Common myeloid progenitor, CD34-positive (primary cell): ENCODE results near the gene FCN3.
"Not testable (repeated sequence)": the region's sequence is repeated elsewhere in the genome, so short reads cannot be mapped to it uniquely, and the experiment has no call there.

Experiments used
- CTCF ChIA-PET: fragments of 350-600 bp; sonication (Branson Sonifier 250); formaldehyde crosslinking; loops from one replicate; lab custom pipeline; 2021; ENCODE audit warnings: antibody characterized with exemption; lab: Charles Lee
- POLR2A ChIA-PET: fragments of 350-600 bp; sonication (Branson Sonifier 250); formaldehyde crosslinking; loops from one replicate; lab custom pipeline; 2021; ENCODE audit warnings: antibody characterized with exemption; lab: Charles Lee
- DNase-seq, 3 donors: peaks; one replicate each; pipeline versions ENCODE4 v3.0.0 to v3.0.0-alpha.2; 2013
- H3K27ac ChIP-seq, 2 experiments: 1 replicate in 1 of 2; 2 replicates in 1 of 2; pipeline ENCODE4 v1.7.0; 2013; ENCODE audit warnings: inconsistent platforms in 2 of 2, low read length in 2 of 2, mild to moderate bottlenecking in 2 of 2, low read depth in 1 of 2, moderate library complexity in 1 of 2; ENCODE audit not compliant: severe bottlenecking in 2 of 2, insufficient read depth in 1 of 2, poor library complexity in 1 of 2
- H3K27me3 ChIP-seq, 5 experiments: replicated peaks in 2 of 5; 1 replicate in 3 of 5; 2 replicates in 2 of 5; pipeline versions ENCODE4 v1.6.1 to v1.7.0; 2013; ENCODE audit warnings: low read length in 4 of 5, mild to moderate bottlenecking in 2 of 5, moderate library complexity in 2 of 5, inconsistent platforms in 1 of 5; ENCODE audit not compliant: insufficient read depth in 5 of 5, control insufficient read depth in 4 of 5
- H3K36me3 ChIP-seq, 4 experiments: 1 replicate in 2 of 4; 2 replicates in 2 of 4; pipeline versions ENCODE4 v1.6.1 to v1.7.0; 2013; ENCODE audit warnings: low read length in 3 of 4, control low read depth in 1 of 4, mild to moderate bottlenecking in 1 of 4; ENCODE audit not compliant: control insufficient read depth in 4 of 4, insufficient read depth in 4 of 4
- H3K4me1 ChIP-seq, 4 experiments: 1 replicate in 3 of 4; 2 replicates in 1 of 4; pipeline versions ENCODE4 v1.6.1 to v1.7.1; 2013; ENCODE audit warnings: low read length in 3 of 4, mild to moderate bottlenecking in 3 of 4, control low read depth in 1 of 4, inconsistent platforms in 1 of 4, moderate library complexity in 1 of 4; ENCODE audit not compliant: control insufficient read depth in 4 of 4, insufficient read depth in 4 of 4; ENCODE audit errors: control extremely low read depth in 1 of 4
- H3K4me3 ChIP-seq, 7 experiments: 1 replicate in 4 of 7; 2 replicates in 3 of 7; pipeline versions ENCODE4 v1.5.1 to v1.7.0; 2013; ENCODE audit warnings: mild to moderate bottlenecking in 7 of 7, low read length in 6 of 7, moderate library complexity in 6 of 7, inconsistent platforms in 2 of 7, low read depth in 2 of 7, control low read depth in 1 of 7; ENCODE audit not compliant: insufficient read depth in 4 of 7, control insufficient read depth in 1 of 7; ENCODE audit errors: extremely low read depth in 1 of 7
- H3K9me3 ChIP-seq, 5 experiments: 1 replicate in 4 of 5; 2 replicates in 1 of 5; pipeline versions ENCODE4 v1.6.1 to v1.7.1; 2013; ENCODE audit warnings: low read length in 4 of 5, mild to moderate bottlenecking in 2 of 5, inconsistent platforms in 1 of 5, low read depth in 1 of 5, moderate library complexity in 1 of 5; ENCODE audit not compliant: control insufficient read depth in 4 of 5, insufficient read depth in 2 of 5; ENCODE audit errors: control extremely low read depth in 1 of 5
- WGBS: methylation state at CpG from one replicate; pipeline ENCODE4 v1.1.5; 2013; ENCODE audit not compliant: insufficient coverage; 5-methylcytosine and 5-hydroxymethylcytosine counted together

FCN3 gene

GRCh38 chr1:27405598-27406361 is 31.2 kb upstream of the FCN3 start:
- POLR2A ChIA-PET, H3K27me3 ChIP-seq, H3K4me3 ChIP-seq, DNase-seq, H3K9me3 ChIP-seq: not testable (repeated sequence)
- Histone ChIP-seq H3K4me1 (peaks cover 12 to 62% (median 56%) of the 10 kb centered on the region in 4 experiments), H3K27ac (peak overlapping the region in 1 of 2 experiments; percentile 70), H3K36me3 (peaks cover 18 to 49% (median 38%) of the 10 kb centered on the region in 4 experiments)
- CTCF ChIA-PET: interaction anchor here (0.5 to 3.0 kb wide), 6 partner anchors 10 to 151 kb away, joined by 3 to 22 read pairs (median 3); no protein-coding TSS in a partner anchor
- 93% methylated on average over 5 of the region's 18 CpGs for WGBS

GRCh38 chr1:27405074-27405473 is 30.4 kb upstream of the FCN3 start:
- 83% methylated on average over 11 of the region's 13 CpGs for WGBS
- Histone ChIP-seq H3K4me1 (peaks cover 12 to 62% (median 56%) of the 10 kb centered on the region in 4 experiments), H3K27ac (peak overlapping the region in 1 of 2 experiments; percentile 70), H3K36me3 (peaks cover 11 to 42% (median 31%) of the 10 kb centered on the region in 4 experiments), H3K9me3 (no peaks in the 10 kb centered on the region), H3K4me3 (no peak overlapping the region), H3K27me3 (no peaks in the 10 kb centered on the region)
- ChIA-PET CTCF (interaction anchor here (0.7 to 3.0 kb wide), 6 partner anchors 11 to 256 kb away, joined by 3 to 22 read pairs (median 3); no protein-coding TSS in a partner anchor), POLR2A (no interaction called here)
- DNase-seq: no peak

- CTCF ChIA-PET: interaction anchor here (1.1 to 11.9 kb wide), 18 partner anchors 9 to 257 kb away, joined by 3 to 238 read pairs (median 6); partner anchors contain the start of genes AHDC1 and MAP3K6
- POLR2A ChIA-PET: interaction anchor here (0.8 kb wide), 1 partner anchor 86 kb away, joined by 3 read pairs; the partner anchor contains the start of gene WASF2
- DNase-seq: peak in 2 of 3 donors; percentile 44 to 61
- Histone ChIP-seq H3K27me3 (no peaks in the 10 kb centered on the region), H3K36me3 (peaks cover 8 to 34% (median 24%) of the 10 kb centered on the region in 4 experiments), H3K9me3 (no peaks in the 10 kb centered on the region), H3K4me1 (peaks cover 12 to 62% (median 58%) of the 10 kb centered on the region in 4 experiments), H3K4me3 (peak overlapping the region in 4 of 7 experiments; percentile 33 to 58 (median 50)), H3K27ac (peak overlapping the region; percentile 34 to 70)
These were observed 29.3 kb upstream of the FCN3 start for GRCh38 chr1:27403931-27404330.

GRCh38 chr1:27403065-27403726 is 28.6 kb upstream of the FCN3 start:
- CTCF ChIA-PET: interaction anchor here (0.5 to 11.9 kb wide), 31 partner anchors 8 to 259 kb away, joined by 3 to 238 read pairs (median 4); partner anchors contain the start of genes AHDC1, MAP3K6 and WASF2
- H3K4me1 ChIP-seq: peaks cover 12 to 62% (median 59%) of the 10 kb centered on the region in 4 experiments
- 6% methylated on average over 21 of the region's 24 CpGs for WGBS
- POLR2A ChIA-PET: interaction anchor here (0.8 kb wide), 1 partner anchor 87 kb away, joined by 3 read pairs; the partner anchor contains the start of gene WASF2
- H3K9me3 ChIP-seq: no peaks in the 10 kb centered on the region
- H3K27ac ChIP-seq: peak overlapping the region; percentile 34 to 70
- peak; percentile 67 to 94 (median 92) for DNase-seq
- H3K36me3 ChIP-seq: peaks cover 8 to 26% (median 17%) of the 10 kb centered on the region in 4 experiments
- peak overlapping the region in 5 of 7 experiments; percentile 12 to 58 (median 47) for H3K4me3 ChIP-seq
- H3K27me3 ChIP-seq: no peaks in the 10 kb centered on the region

GRCh38 chr1:27402349-27402754 is 27.7 kb upstream of the FCN3 start:
- Histone ChIP-seq H3K4me3 (peak overlapping the region in 2 of 7 experiments; percentile 32 to 58), H3K36me3 (peaks cover under 1 to 18% (median 9%) of the 10 kb centered on the region in 4 experiments), H3K27ac (peak overlapping the region in 1 of 2 experiments; percentile 25), H3K9me3 (no peaks in the 10 kb centered on the region), H3K27me3 (no peaks in the 10 kb centered on the region), H3K4me1 (peaks cover 12 to 60% (median 58%) of the 10 kb centered on the region in 4 experiments)
- ChIA-PET CTCF (interaction anchor here (0.8 to 11.9 kb wide), 24 partner anchors 9 to 261 kb away, joined by 3 to 238 read pairs (median 5); partner anchors contain the start of genes AHDC1, MAP3K6 and WASF2), POLR2A (no interaction called here)
- 35% methylated on average over 4 of the region's 8 CpGs for WGBS
- DNase-seq: peak in 2 of 3 donors; percentile 63 to 67

- H3K27me3 ChIP-seq: no peaks in the 10 kb centered on the region
- H3K27ac ChIP-seq: no peak overlapping the region
- H3K4me3 ChIP-seq: no peak overlapping the region
- no peak for DNase-seq
- WGBS: 100% methylated on average over 2 of the region's 5 CpGs
- ChIA-PET CTCF (interaction anchor here (1.1 to 11.9 kb wide), 6 partner anchors 10 to 266 kb away, joined by 3 to 238 read pairs (median 6); partner anchors contain the start of genes AHDC1 and GPR3), POLR2A (no interaction called here)
- H3K9me3 ChIP-seq: no peaks in the 10 kb centered on the region
- peaks cover 0 to 9% (median under 1%) of the 10 kb centered on the region in 4 experiments for H3K36me3 ChIP-seq
- H3K4me1 ChIP-seq: peaks cover 12 to 50% (median 50%) of the 10 kb centered on the region in 4 experiments
These were observed 26.3 kb upstream of the FCN3 start for GRCh38 chr1:27400963-27401341.
